ENCODE data around the gene SARS1. TPM values are rescaled to one million over a fixed set of nuclear protein-coding genes. Genes with fewer than 3 reads are reported as not detected.

SARS1 gene
- polyA plus RNA-seq, 1 of the 3 experiments (the other 2 are of a cell fraction) = 98.3 TPM

- Histone ChIP-seq H3K27ac (ENCODE audit: low read depth in 2 of 2, low read length in 1 of 2) (no peak overlapping the region), H3K4me2 (no peak overlapping the region), H3K4me1 (ENCODE audit: control insufficient read depth in 1 of 2, insufficient read depth in 2 of 2, low read depth in 1 of 2, low read length in 1 of 2) (0 out of 4 replicates have a peak, but pooled peaks cover 0 to 4% of the 10 kb centered on the region in 2 experiments), H3K9me2 (no peaks in the 10 kb centered on the region), H3K9me3 (no peaks in the 10 kb centered on the region), H4K20me1 (ENCODE audit: insufficient read depth) (no peaks in the 10 kb centered on the region), H3K36me3 (replicated peaks in 1 of 2; ENCODE audit: control insufficient read depth in 1 of 2, insufficient read depth in 2 of 2, low read length in 1 of 2) (no peaks in the 10 kb centered on the region), H3K4me3 (ENCODE audit: low read depth in 2 of 2, low read length in 1 of 2) (no peak overlapping the region), H3K79me2 (ENCODE audit: insufficient read depth) (no peaks in the 10 kb centered on the region), H3F3A (replicated peaks; ENCODE audit: insufficient read depth) (no peaks in the 10 kb centered on the region), H2AFZ (ENCODE audit: low read depth) (no peak overlapping the region), H3K27me3 (ENCODE audit: insufficient read depth) (no peaks in the 10 kb centered on the region), H3K9ac (no peak overlapping the region)
- WGBS (ENCODE audit: low lambda C conversion rate) = 81% methylated on average over 5 of the region's 5 CpGs
- TF ChIP-seq TCF12 (IDR thresholded peaks at IDR 0.05) = no peak
- no peak for TF ChIP-seq GABPA (IDR thresholded peaks at IDR 0.05; ENCODE audit: low read depth)
- TF ChIP-seq NFIC (IDR thresholded peaks at IDR 0.05; ENCODE audit: borderline replicate concordance) = no peak
- TF ChIP-seq JUND (IDR thresholded peaks at IDR 0.05) = no peak
- TF ChIP-seq RFX5 (IDR thresholded peaks at IDR 0.05; ENCODE audit: low read length) = no peak
- TF ChIP-seq FOSL2 (IDR thresholded peaks at IDR 0.05; ENCODE audit: borderline replicate concordance, low read depth) = no peak
- no peak for TF ChIP-seq FOXJ3 (CRISPR knock-in tag; IDR thresholded peaks at IDR 0.05)
- no peak for TF ChIP-seq FOXM1 (IDR thresholded peaks at IDR 0.05; ENCODE audit: low read depth)
- no peak for TF ChIP-seq TEAD4 (IDR thresholded peaks at IDR 0.05; ENCODE audit: borderline replicate concordance, insufficient read depth)
- no peak for TF ChIP-seq CHD2 (IDR thresholded peaks at IDR 0.05; ENCODE audit: low read length, partially characterized antibody)
- no peak for TF ChIP-seq EP300 (IDR thresholded peaks at IDR 0.05; ENCODE audit: borderline replicate concordance in 1 of 2, low read depth in 1 of 2, low read length in 1 of 2)
- TF ChIP-seq PBX3 (IDR thresholded peaks at IDR 0.05) = no peak
- no peak for TF ChIP-seq RCOR1 (IDR thresholded peaks at IDR 0.05; ENCODE audit: low read length)
- no peak for TF ChIP-seq MEF2A (IDR thresholded peaks at IDR 0.05; ENCODE audit: borderline replicate concordance, low read depth)
- TF ChIP-seq, protein P1, sequence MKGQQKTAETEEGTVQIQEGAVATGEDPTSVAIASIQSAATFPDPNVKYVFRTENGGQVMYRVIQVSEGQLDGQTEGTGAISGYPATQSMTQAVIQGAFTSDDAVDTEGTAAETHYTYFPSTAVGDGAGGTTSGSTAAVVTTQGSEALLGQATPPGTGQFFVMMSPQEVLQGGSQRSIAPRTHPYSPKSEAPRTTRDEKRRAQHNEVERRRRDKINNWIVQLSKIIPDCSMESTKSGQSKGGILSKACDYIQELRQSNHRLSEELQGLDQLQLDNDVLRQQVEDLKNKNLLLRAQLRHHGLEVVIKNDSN (IDR thresholded peaks at IDR 0.05; ENCODE audit: borderline replicate concordance, low read depth) = no peak
- ChIA-PET POLR2A (interaction anchor here (1.2 kb wide), 1 partner anchor 104 kb away, joined by 3 read pairs; no protein-coding TSS in a partner anchor), CTCF (no interaction called here)
- DNase-seq = no peak
These were observed 9.2 kb upstream of the SARS1 start for GRCh38 chr1:109204484-109204883.

- no peak for DNase-seq
- Histone ChIP-seq H3K9me2 (no peaks in the 10 kb centered on the region), H4K20me1 (ENCODE audit: insufficient read depth) (no peaks in the 10 kb centered on the region), H3K79me2 (ENCODE audit: insufficient read depth) (no peaks in the 10 kb centered on the region), H3K27ac (ENCODE audit: low read depth in 2 of 2, low read length in 1 of 2) (no peak overlapping the region), H3K4me1 (ENCODE audit: control insufficient read depth in 1 of 2, insufficient read depth in 2 of 2, low read depth in 1 of 2, low read length in 1 of 2) (0 out of 4 replicates have a peak, but pooled peaks cover 0 to 4% of the 10 kb centered on the region in 2 experiments), H3K9me3 (no peaks in the 10 kb centered on the region), H2AFZ (ENCODE audit: low read depth) (no peak overlapping the region), H3K27me3 (ENCODE audit: insufficient read depth) (no peaks in the 10 kb centered on the region), H3K9ac (no peak overlapping the region), H3F3A (replicated peaks; ENCODE audit: insufficient read depth) (no peaks in the 10 kb centered on the region), H3K36me3 (replicated peaks in 1 of 2; ENCODE audit: control insufficient read depth in 1 of 2, insufficient read depth in 2 of 2, low read length in 1 of 2) (no peaks in the 10 kb centered on the region), H3K4me2 (no peak overlapping the region), H3K4me3 (ENCODE audit: low read depth in 2 of 2, low read length in 1 of 2) (no peak overlapping the region)
- ChIA-PET POLR2A (no interaction called here), CTCF (interaction anchor here (0.7 to 1.9 kb wide), 5 partner anchors 58 to 218 kb away, joined by 3 to 6 read pairs (median 5); a partner anchor contains a TSS)
- TF ChIP-seq FOXM1 (IDR thresholded peaks at IDR 0.05; ENCODE audit: low read depth) (no peak), MEF2A (IDR thresholded peaks at IDR 0.05; ENCODE audit: borderline replicate concordance, low read depth) (no peak), CTCF (IDR thresholded peaks at IDR 0.05) (no peak), MAX (IDR thresholded peaks at IDR 0.05; ENCODE audit: low read depth) (no peak), ZBTB33 (IDR thresholded peaks at IDR 0.05; ENCODE audit: borderline replicate concordance, low read depth) (no peak), FOSL2 (IDR thresholded peaks at IDR 0.05; ENCODE audit: borderline replicate concordance, low read depth) (no peak), CHD2 (IDR thresholded peaks at IDR 0.05; ENCODE audit: low read length, partially characterized antibody) (no peak)
- 70% methylated on average over 2 of the region's 2 CpGs for WGBS (ENCODE audit: low lambda C conversion rate)
These were observed 7.4 kb upstream of the SARS1 start for GRCh38 chr1:109206339-109206738.
